ENCODE measurements around the gene ZNF330.

DNA sequence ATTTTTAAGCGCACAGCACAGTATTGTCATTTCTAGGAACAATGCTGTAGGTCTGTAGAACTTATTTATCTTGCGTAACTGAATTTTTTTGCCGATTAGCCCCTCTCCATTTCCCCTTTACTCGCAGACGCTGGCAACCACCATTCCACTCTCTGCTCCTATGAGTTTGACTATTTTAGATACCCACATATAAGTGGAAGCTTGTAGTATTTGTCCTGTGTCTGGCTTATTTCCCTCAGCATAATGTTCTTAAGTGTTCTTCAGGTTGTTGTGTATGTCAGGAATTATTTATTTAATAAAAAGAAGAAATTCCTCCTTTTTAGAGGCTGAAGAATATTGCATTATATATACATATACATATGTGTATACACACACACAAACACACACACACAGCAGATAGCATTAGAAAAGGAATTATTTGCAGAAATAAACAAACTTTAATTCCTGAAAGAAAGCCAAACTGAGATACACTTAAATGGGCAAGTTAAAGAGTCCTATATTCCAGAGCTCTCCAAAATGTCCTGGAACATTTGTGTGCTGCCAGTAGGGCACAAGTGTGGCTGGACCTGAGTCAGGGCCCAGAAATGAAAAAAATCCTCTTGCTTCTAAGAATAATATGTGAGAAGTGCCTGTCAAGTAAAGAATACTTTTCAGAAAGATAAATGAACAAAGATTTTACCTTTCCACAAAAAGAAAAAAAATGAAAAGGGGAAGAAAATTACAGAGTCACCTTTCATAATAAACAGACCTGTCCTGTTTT, 4.5 kb upstream of the ZNF330 start:
- no peak for TF ChIP-seq CTCF (IDR thresholded peaks at IDR 0.05; ENCODE audit: insufficient read depth, low read depth, low read length)
- no peak for TF ChIP-seq EZH2 (IDR thresholded peaks at IDR 0.05; ENCODE audit: insufficient read depth, low read length)

Measured in astrocyte (in vitro differentiated cells and primary cell).